Hepatocyte (in vitro differentiated cells): ENCODE data around the gene CTSD. TPM values are rescaled to one million over a fixed set of nuclear protein-coding genes. Genes with fewer than 3 reads are reported as not detected.

Source experiments
- DNase-seq: peaks from one replicate; pipeline ENCODE4 v3.0.0-alpha.2; 2016; ENCODE audit warnings: low spot score
- H2AFZ ChIP-seq: fragments of 200-600 bp; sonication (generic); 2 replicates; pipeline ENCODE4 v1.6.0; 2016; ENCODE audit warnings: antibody characterized with exemption, mild to moderate bottlenecking
- H3K27ac ChIP-seq: fragments of 200-600 bp; sonication (generic); 2 replicates; pipeline ENCODE4 v1.5.1; 2016; ENCODE audit warnings: mild to moderate bottlenecking
- H3K27me3 ChIP-seq: fragments of 200-600 bp; sonication (generic); 2 replicates; pipeline ENCODE4 v1.6.1; 2016
- H3K36me3 ChIP-seq: fragments of 200-600 bp; sonication (generic); replicated peaks from 2 replicates; pipeline ENCODE4 v1.5.1; 2016; ENCODE audit warnings: low read depth; ENCODE audit not compliant: insufficient read depth
- H3K4me1 ChIP-seq: fragments of 200-600 bp; sonication (generic); 2 replicates; pipeline ENCODE4 v1.5.1; 2016; ENCODE audit warnings: mild to moderate bottlenecking, moderate library complexity; ENCODE audit not compliant: insufficient read depth
- H3K4me2 ChIP-seq: fragments of 200-600 bp; sonication (generic); 2 replicates; pipeline ENCODE4 v1.6.0; 2016
- H3K4me3 ChIP-seq: fragments of 200-600 bp; sonication (generic); 2 replicates; pipeline ENCODE4 v1.5.1; 2016; ENCODE audit warnings: mild to moderate bottlenecking
- H3K79me2 ChIP-seq: fragments of 200-600 bp; sonication (generic); 2 replicates; pipeline ENCODE4 v1.6.0; 2017; ENCODE audit warnings: mild to moderate bottlenecking
- H3K9me2 ChIP-seq: fragments of 200-600 bp; sonication (generic); replicated peaks from 2 replicates; pipeline ENCODE4 v1.6.0; 2017; ENCODE audit warnings: mild to moderate bottlenecking; ENCODE audit not compliant: insufficient read depth
- H3K9me3 ChIP-seq: fragments of 200-600 bp; sonication (generic); 2 replicates; pipeline ENCODE4 v1.5.1; 2016; ENCODE audit warnings: low read depth, mild to moderate bottlenecking
- H4K20me1 ChIP-seq: fragments of 200-600 bp; sonication (generic); 2 replicates; pipeline ENCODE4 v1.6.0; 2016; ENCODE audit warnings: mild to moderate bottlenecking; ENCODE audit not compliant: insufficient read depth, poor library complexity, severe bottlenecking
- CTCF ChIP-seq: fragments of 200-600 bp; sonication (generic); IDR thresholded peaks from 2 replicates; pipeline ENCODE4 v1.5.1; 2016; ENCODE audit warnings: antibody characterized with exemption, mild to moderate bottlenecking; ENCODE audit not compliant: poor library complexity
- EZH2 ChIP-seq: fragments of 200-600 bp; sonication (generic); IDR thresholded peaks from 2 replicates; pipeline ENCODE4 v1.6.1; 2016; ENCODE audit warnings: antibody characterized with exemption, mild to moderate bottlenecking, borderline replicate concordance
- EZH2phosphoT487 ChIP-seq: fragments of 200-600 bp; sonication (generic); IDR thresholded peaks from one replicate; pipeline ENCODE4 v1.6.1; 2018; ENCODE audit warnings: antibody characterized with exemption, mild to moderate bottlenecking, low read depth, moderate library complexity; ENCODE audit not compliant: unreplicated experiment, severe bottlenecking
- WGBS: methylation state at CpG from one replicate; pipeline ENCODE4 v1.1.6; 2016; ENCODE audit warnings: low lambda C conversion rate; ENCODE audit errors: missing lambda C conversion rate; 5-methylcytosine and 5-hydroxymethylcytosine counted together
- polyA plus RNA-seq: library from polyadenylated mRNA; unstranded; fragments of >200 nt; fragmentation: Nextera tagmentation; extraction: Ambion mirVana; gene quantifications from 2 replicates; pipeline ENCODE4 v1.2.1, GENCODE V29; 2016
- total RNA-seq: library from RNA; depleted of rRNA; stranded (reverse); fragments of >200 nt; gene quantifications from 2 replicates; pipeline ENCODE4 v1.2.3, GENCODE V29; 2014

Gene CTSD
- total and polyA plus RNA-seq, 2 experiments from 2014 or later, result 562 to 1,283 TPM

GRCh38 chr11:1741741-1742140 is 22.0 kb downstream of the CTSD start:
- Histone ChIP-seq H3K4me2 (no peak overlapping the region), H3K9me3 (no peaks in the 10 kb centered on the region), H4K20me1 (no peaks in the 10 kb centered on the region), H3K9me2 (no peaks in the 10 kb centered on the region), H3K36me3 (no peaks in the 10 kb centered on the region), H3K27ac (no peak overlapping the region), H2AFZ (no peak overlapping the region), H3K27me3 (peaks cover 6% of the 10 kb centered on the region), H3K79me2 (no peaks in the 10 kb centered on the region), H3K4me3 (no peak overlapping the region), H3K4me1 (no peaks in the 10 kb centered on the region)
- 77% methylated on average over 4 of the region's 4 CpGs for WGBS
- DNase-seq, result no peak
- no peak for TF ChIP-seq EZH2
- no peak for TF ChIP-seq CTCF
- no peak for TF ChIP-seq EZH2phosphoT487

- Histone ChIP-seq H3K4me1 (no peaks in the 10 kb centered on the region), H3K4me2 (no peak overlapping the region), H4K20me1 (no peaks in the 10 kb centered on the region), H2AFZ (no peak overlapping the region), H3K4me3 (no peak overlapping the region), H3K9me2 (no peaks in the 10 kb centered on the region), H3K36me3 (no peaks in the 10 kb centered on the region), H3K79me2 (no peaks in the 10 kb centered on the region), H3K9me3 (no peaks in the 10 kb centered on the region), H3K27me3 (peaks cover 6% of the 10 kb centered on the region), H3K27ac (no peak overlapping the region)
- TF ChIP-seq CTCF (no peak), EZH2phosphoT487 (no peak), EZH2 (no peak)
- no peak for DNase-seq
- WGBS, result 89% methylated on average over 8 of the region's 8 CpGs
Measured at GRCh38 chr11:1740786-1741530, 22.8 kb downstream of the CTSD start.

GRCh38 chr11:1739576-1739975 is 24.2 kb downstream of the CTSD start:
- Histone ChIP-seq H3K4me2 (no peak overlapping the region), H3K4me1 (no peaks in the 10 kb centered on the region), H3K9me3 (no peaks in the 10 kb centered on the region), H2AFZ (no peak overlapping the region), H3K27me3 (peaks cover 6% of the 10 kb centered on the region), H3K36me3 (no peaks in the 10 kb centered on the region), H3K27ac (no peak overlapping the region), H3K9me2 (no peaks in the 10 kb centered on the region), H3K79me2 (no peaks in the 10 kb centered on the region), H3K4me3 (no peak overlapping the region), H4K20me1 (no peaks in the 10 kb centered on the region)
- 82% methylated on average over 8 of the region's 8 CpGs for WGBS
- TF ChIP-seq CTCF (no peak), EZH2 (no peak), EZH2phosphoT487 (no peak)
- no peak for DNase-seq

GRCh38 chr11:1738380-1738779 is 25.3 kb downstream of the CTSD start:
- H3K4me3 ChIP-seq, result no peak overlapping the region
- no peaks in the 10 kb centered on the region for H3K79me2 ChIP-seq
- no peaks in the 10 kb centered on the region for H4K20me1 ChIP-seq
- no peak for TF ChIP-seq CTCF
- no peak for TF ChIP-seq EZH2
- TF ChIP-seq EZH2phosphoT487, result no peak
- H3K4me2 ChIP-seq, result no peak overlapping the region
- H3K9me3 ChIP-seq, result no peaks in the 10 kb centered on the region
- H2AFZ ChIP-seq, result no peak overlapping the region
- no peaks in the 10 kb centered on the region for H3K4me1 ChIP-seq
- no peaks in the 10 kb centered on the region for H3K36me3 ChIP-seq
- DNase-seq, result no peak
- no peak overlapping the region for H3K27ac ChIP-seq
- 88% methylated on average over 10 of the region's 10 CpGs for WGBS
- peaks cover 6% of the 10 kb centered on the region for H3K27me3 ChIP-seq
- no peaks in the 10 kb centered on the region for H3K9me2 ChIP-seq
